Measurements from ENCODE around the gene PEPD. TPM values are rescaled to one million over a fixed set of nuclear protein-coding genes. Genes with fewer than 3 reads are reported as not detected.

PEPD gene
- total RNA-seq, 4 donors from 2014 or later = 92.6 to 323 (median 218) TPM

GRCh38 chr19:33373453-33374235 lies 147.9 kb downstream of the PEPD start, which contains the start of gene CEBPG:
Gene CEBPG, plus strand, starts transcription at chr19:33373709. Its CDS starts 5,531 bp downstream, at chr19:33379240.
- WGBS, 2 donors (ENCODE audit: low coverage in 1 of 2) = 0% methylated on average over 85 of the region's 118 CpGs; no CpG with 5 or more reads in 1 of the 2 donors
- Histone ChIP-seq H3K4me3 (peak within 1 kb of the TSS; percentile 83 to 96 (median 94)), H3K27me3 (no peaks in the 10 kb centered on the region), H3K36me3 (no peaks in the 10 kb centered on the region), H3K9me3 (no peaks in the 10 kb centered on the region), H3K27ac (peak within 1 kb of the TSS; percentile 98 to 100 (median 100)), H3K4me1 (peaks cover 20 to 52% (median 42%) of the 10 kb centered on the region in 4 donors)
- intact Hi-C loops (cut with DNase I; ENCODE audit: low total_unique reads) = loop anchor here (1.0 to 2.0 kb wide), 2 partner anchors 17 to 71 kb away; partner anchors contain the start of gene CEBPA
- peak; percentile 96 for DNase-seq
- TF ChIP-seq POLR2A (IDR thresholded peaks at IDR 0.05) (peak; percentile 86), POLR2AphosphoS5 (IDR thresholded peaks at IDR 0.05) (peak; percentile 61 to 86 (median 81)), EP300 (IDR thresholded peaks at IDR 0.05; ENCODE audit: low read depth) (no peak), CTCF (IDR thresholded peaks at IDR 0.05) (peak in 1 of 5 experiments; percentile 25)
- in situ Hi-C loops (cut with MboI; ENCODE audit: low pct_ligation_motif_present in 1 of 4, low pct_unique_long_range_greater_than_20kb in 1 of 4, low sequenced_read_pairs in 3 of 4) = no loop called here

GRCh38 chr19:33370783-33371182 lies 150.8 kb downstream of the PEPD start:
- Histone ChIP-seq H3K4me1 (peaks cover 7 to 32% (median 28%) of the 10 kb centered on the region in 4 donors), H3K4me3 (no peak overlapping the region), H3K27ac (peak overlapping the region in 1 of 4 donors; percentile 98), H3K9me3 (no peaks in the 10 kb centered on the region), H3K27me3 (no peaks in the 10 kb centered on the region), H3K36me3 (no peaks in the 10 kb centered on the region)
- TF ChIP-seq POLR2AphosphoS5 (IDR thresholded peaks at IDR 0.05) = no peak
- TF ChIP-seq POLR2A (IDR thresholded peaks at IDR 0.05) = no peak
- no peak for TF ChIP-seq CTCF (IDR thresholded peaks at IDR 0.05)
- TF ChIP-seq EP300 (IDR thresholded peaks at IDR 0.05; ENCODE audit: low read depth) = no peak
- intact Hi-C loops (cut with DNase I; ENCODE audit: low total_unique reads) (no loop called here), in situ Hi-C loops (cut with MboI; ENCODE audit: low pct_ligation_motif_present in 1 of 4, low pct_unique_long_range_greater_than_20kb in 1 of 4, low sequenced_read_pairs in 3 of 4) (no loop called here)
- no peak for DNase-seq
- WGBS, 2 donors (ENCODE audit: low coverage in 1 of 2) = 59 to 81% methylated on average over 2 to 4 of the region's 4 CpGs

DNA sequence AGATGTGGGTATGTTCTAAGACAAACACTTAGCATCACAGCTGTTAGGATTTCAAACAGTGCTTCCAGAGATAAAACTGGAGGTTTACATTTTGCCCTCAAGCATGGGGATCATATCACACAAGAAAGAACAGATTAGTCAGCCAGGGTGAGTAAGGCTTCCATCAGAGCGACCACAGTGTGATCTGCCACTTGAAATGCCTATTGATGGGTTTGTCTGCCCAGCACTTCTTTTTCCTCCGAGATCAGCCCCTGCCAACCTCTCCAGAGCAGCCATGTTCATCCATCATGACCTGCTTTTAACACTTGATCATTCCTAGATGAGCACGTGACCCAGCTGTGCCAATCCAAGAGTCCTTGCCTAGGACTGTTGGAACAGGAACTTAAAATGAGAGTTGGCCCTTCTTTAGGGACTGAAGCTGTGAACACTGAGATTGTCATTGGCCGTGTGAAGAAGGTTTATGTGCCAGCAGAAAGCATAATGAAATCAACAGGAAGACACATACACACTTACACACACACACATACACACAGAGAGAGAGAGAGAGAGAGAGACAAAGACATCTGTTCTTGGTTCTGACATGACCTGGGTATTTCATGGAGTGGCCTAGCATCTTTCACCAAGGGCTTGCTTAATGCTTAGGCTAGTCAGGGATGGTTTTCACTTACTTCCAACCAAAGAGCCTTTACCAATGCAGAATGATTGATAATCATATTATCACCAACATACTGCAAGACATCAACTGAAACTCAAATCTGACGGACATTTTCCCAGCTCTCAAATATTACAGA lies 153.3 kb downstream of the PEPD start:
- intact Hi-C loops (cut with DNase I; ENCODE audit: low total_unique reads) (no loop called here), in situ Hi-C loops (cut with MboI; ENCODE audit: low pct_ligation_motif_present in 1 of 4, low pct_unique_long_range_greater_than_20kb in 1 of 4, low sequenced_read_pairs in 3 of 4) (no loop called here)

More for the DNA sequence above, 153.3 kb downstream of the PEPD start:
- peaks cover 0 to 26% (median 20%) of the 10 kb centered on the region in 4 donors for H3K4me1 ChIP-seq
- no peaks in the 10 kb centered on the region for H3K9me3 ChIP-seq
- 66 to 80% methylated on average over 5 of the region's 5 CpGs for WGBS, 2 donors (ENCODE audit: low coverage in 1 of 2)
- no peak overlapping the region for H3K4me3 ChIP-seq
- H3K27me3 ChIP-seq = no peaks in the 10 kb centered on the region
- no peak for DNase-seq
- TF ChIP-seq POLR2AphosphoS5 (IDR thresholded peaks at IDR 0.05) (no peak), EP300 (IDR thresholded peaks at IDR 0.05; ENCODE audit: low read depth) (no peak), CTCF (IDR thresholded peaks at IDR 0.05) (no peak), POLR2A (IDR thresholded peaks at IDR 0.05) (no peak)
- no peak overlapping the region for H3K27ac ChIP-seq
- H3K36me3 ChIP-seq = no peaks in the 10 kb centered on the region

Data from transverse colon (tissue), 4 donors.